Liver (tissue), 9 donors: Measurements from ENCODE around the gene TSTD2. TPM values are rescaled to one million over a fixed set of nuclear protein-coding genes. Genes with fewer than 3 reads are reported as not detected.

ENCODE experiments used
- DNase-seq: peaks from one replicate; pipeline ENCODE4 v3.0.0-alpha.2; 2017; ENCODE audit warnings: low spot score
- H3K27ac ChIP-seq, 2 donors: one replicate each; pipeline ENCODE4 v1.7.0; 2013; ENCODE audit warnings: inconsistent platforms in 2 of 2, low read length in 2 of 2, control low read depth in 1 of 2, low read depth in 1 of 2, mild to moderate bottlenecking in 1 of 2
- H3K27me3 ChIP-seq, 4 donors: one replicate each; pipeline versions ENCODE4 v1.6.1 to v1.7.0; 2013; ENCODE audit warnings: low read length in 3 of 4, inconsistent platforms in 1 of 4, mild to moderate bottlenecking in 1 of 4, moderate library complexity in 1 of 4; ENCODE audit not compliant: control insufficient read depth in 4 of 4, insufficient read depth in 4 of 4
- H3K36me3 ChIP-seq, 4 donors: one replicate each; pipeline versions ENCODE4 v1.6.1 to v1.7.0; 2013; ENCODE audit warnings: low read length in 3 of 4, mild to moderate bottlenecking in 3 of 4, low read depth in 1 of 4, moderate library complexity in 1 of 4; ENCODE audit not compliant: control insufficient read depth in 4 of 4, insufficient read depth in 3 of 4
- H3K4me1 ChIP-seq, 4 donors: one replicate each; pipeline versions ENCODE4 v1.6.1 to v1.7.0; 2013; ENCODE audit warnings: low read length in 3 of 4, mild to moderate bottlenecking in 3 of 4, moderate library complexity in 1 of 4; ENCODE audit not compliant: control insufficient read depth in 4 of 4, insufficient read depth in 4 of 4
- H3K4me3 ChIP-seq, 3 donors: one replicate each; pipeline versions ENCODE4 v1.6.1 to v1.7.0; 2013; ENCODE audit warnings: low read length in 3 of 3, control low read depth in 1 of 3, low read depth in 1 of 3, mild to moderate bottlenecking in 1 of 3
- H3K9ac ChIP-seq, 2 donors: one replicate each; pipeline ENCODE4 v1.7.0; 2013; ENCODE audit warnings: low read length in 2 of 2, mild to moderate bottlenecking in 2 of 2, moderate library complexity in 2 of 2, control low read depth in 1 of 2, low read depth in 1 of 2
- H3K9me3 ChIP-seq, 4 donors: one replicate each; pipeline versions ENCODE4 v1.6.1 to v1.7.0; 2013; ENCODE audit warnings: low read length in 3 of 4; ENCODE audit not compliant: control insufficient read depth in 4 of 4
- EGR1 ChIP-seq, 2 donors: IDR thresholded peaks; 2 replicates each; pipeline ENCODE4 v1.6.1; 2016 to 2018; ENCODE audit warnings: antibody characterized with exemption in 2 of 2, low read depth in 2 of 2
- FOXA1 ChIP-seq: IDR thresholded peaks from 2 replicates; pipeline ENCODE4 v1.6.1; 2016; ENCODE audit warnings: antibody characterized with exemption
- FOXA2 ChIP-seq: IDR thresholded peaks from 2 replicates; pipeline ENCODE4 v1.6.1; 2016; ENCODE audit warnings: antibody characterized with exemption
- GABPA ChIP-seq, 2 donors: IDR thresholded peaks in 1 of 2; conservative IDR thresholded peaks in 1 of 2; 2 replicates each; pipeline ENCODE4 v1.6.1; 2016; ENCODE audit warnings: antibody characterized with exemption in 2 of 2, mild to moderate bottlenecking in 1 of 2, moderate library complexity in 1 of 2
- JUND ChIP-seq, 2 donors: IDR thresholded peaks; 2 replicates each; pipeline ENCODE4 v1.6.1; 2016; ENCODE audit warnings: antibody characterized with exemption in 2 of 2
- RAD21 ChIP-seq, 2 donors: IDR thresholded peaks; 2 replicates each; pipeline ENCODE4 v1.6.1; 2016; ENCODE audit warnings: antibody characterized with exemption in 2 of 2, mild to moderate bottlenecking in 2 of 2
- REST ChIP-seq: IDR thresholded peaks from 2 replicates; pipeline ENCODE4 v1.6.1; 2016; ENCODE audit warnings: antibody characterized with exemption, mild to moderate bottlenecking
- RXRA ChIP-seq, 2 donors: IDR thresholded peaks; 2 replicates each; pipeline ENCODE4 v1.6.1; 2017 to 2018; ENCODE audit warnings: antibody characterized with exemption in 2 of 2, mild to moderate bottlenecking in 1 of 2
- SP1 ChIP-seq: IDR thresholded peaks from 2 replicates; pipeline ENCODE4 v1.6.1; 2018; ENCODE audit warnings: antibody characterized with exemption, mild to moderate bottlenecking
- TAF1 ChIP-seq: conservative IDR thresholded peaks from 2 replicates; pipeline ENCODE4 v1.6.1; 2016; ENCODE audit warnings: antibody characterized with exemption, mild to moderate bottlenecking
- YY1 ChIP-seq: IDR thresholded peaks from 2 replicates; pipeline ENCODE4 v1.6.1; 2016; ENCODE audit warnings: antibody characterized with exemption, mild to moderate bottlenecking
- WGBS: extraction: QIAGEN DNeasy Blood & Tissue Kit; methylation state at CpG from one replicate; pipeline ENCODE4 v1.1.7; 2013; 5-methylcytosine and 5-hydroxymethylcytosine counted together
- polyA plus RNA-seq, 2 donors: library from polyadenylated mRNA; stranded (reverse) in 1 of 2; unstranded in 1 of 2; fragments of 200-250 nt in 1 of 2; fragments of >200 nt in 1 of 2; fragmentation: Nextera tagmentation in 1 of 2; extraction: Ambion mirVana in 1 of 2; gene quantifications; one replicate each; pipeline versions ENCODE4 v1.2.1 to v1.2.3, GENCODE V29; 2013 to 2015
- total RNA-seq, 2 donors: library from RNA; depleted of rRNA; stranded (reverse); fragments of >200 nt; gene quantifications; one replicate each; pipeline ENCODE4 v1.2.3, GENCODE V29; 2014
- TF ChIP-seq, protein P1 (sequence below): fragments of 150-350 bp; IDR thresholded peaks from 2 replicates; pipeline ENCODE4 v1.5.1; 2017; ENCODE audit warnings: improper control_type of control experiment, low read depth, low read length; ENCODE audit not compliant: missing input control
- TF ChIP-seq, protein P2 (sequence below): IDR thresholded peaks from 2 replicates; pipeline ENCODE4 v1.6.1; 2016; ENCODE audit warnings: antibody characterized with exemption
- TF ChIP-seq, protein P3 (sequence below): IDR thresholded peaks from 2 replicates; pipeline ENCODE4 v1.6.1; 2016; ENCODE audit warnings: antibody characterized with exemption
- donor health status: healthy.
- donor health status: healthy.
- donor health status: healthy.
- donor health status: healthy.
- donor health status: healthy.

The TSTD2 gene
- total and polyA plus RNA-seq, 4 donors, result 4.6 to 13.8 (median 7.1) TPM

DNA sequence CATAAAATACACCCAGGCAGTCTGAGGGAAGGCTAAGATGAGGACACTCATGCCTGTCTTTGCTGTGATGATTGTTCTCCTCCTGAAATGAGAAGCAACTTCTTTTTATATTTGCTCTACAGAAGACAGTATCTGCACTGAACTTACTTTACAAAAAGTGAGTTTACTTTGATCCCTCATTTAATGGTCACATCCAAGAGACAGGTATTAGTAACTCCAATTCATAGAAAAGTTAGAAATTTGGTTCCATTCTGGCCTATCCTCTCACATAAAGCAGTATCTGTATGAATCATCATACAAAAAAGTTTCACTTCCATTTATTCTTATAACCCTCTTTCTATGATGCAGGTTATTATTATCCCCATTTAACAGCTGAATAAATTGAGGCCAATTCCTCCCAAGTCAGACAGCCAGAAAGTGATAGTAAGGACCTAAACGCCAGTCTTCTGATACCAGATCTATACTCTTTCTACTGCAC, 15.2 kb downstream of the TSTD2 start:
- H3K9me3 ChIP-seq, result no peaks in the 10 kb centered on the region
- H3K4me3 ChIP-seq, result no peak overlapping the region
- peaks cover 1 to 14% (median 4%) of the 10 kb centered on the region in 4 donors for H3K36me3 ChIP-seq
- H3K27me3 ChIP-seq, result no peaks in the 10 kb centered on the region
- TF ChIP-seq, protein P1, sequence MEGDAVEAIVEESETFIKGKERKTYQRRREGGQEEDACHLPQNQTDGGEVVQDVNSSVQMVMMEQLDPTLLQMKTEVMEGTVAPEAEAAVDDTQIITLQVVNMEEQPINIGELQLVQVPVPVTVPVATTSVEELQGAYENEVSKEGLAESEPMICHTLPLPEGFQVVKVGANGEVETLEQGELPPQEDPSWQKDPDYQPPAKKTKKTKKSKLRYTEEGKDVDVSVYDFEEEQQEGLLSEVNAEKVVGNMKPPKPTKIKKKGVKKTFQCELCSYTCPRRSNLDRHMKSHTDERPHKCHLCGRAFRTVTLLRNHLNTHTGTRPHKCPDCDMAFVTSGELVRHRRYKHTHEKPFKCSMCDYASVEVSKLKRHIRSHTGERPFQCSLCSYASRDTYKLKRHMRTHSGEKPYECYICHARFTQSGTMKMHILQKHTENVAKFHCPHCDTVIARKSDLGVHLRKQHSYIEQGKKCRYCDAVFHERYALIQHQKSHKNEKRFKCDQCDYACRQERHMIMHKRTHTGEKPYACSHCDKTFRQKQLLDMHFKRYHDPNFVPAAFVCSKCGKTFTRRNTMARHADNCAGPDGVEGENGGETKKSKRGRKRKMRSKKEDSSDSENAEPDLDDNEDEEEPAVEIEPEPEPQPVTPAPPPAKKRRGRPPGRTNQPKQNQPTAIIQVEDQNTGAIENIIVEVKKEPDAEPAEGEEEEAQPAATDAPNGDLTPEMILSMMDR, result no peak
- TF ChIP-seq TAF1 (no peak), YY1 (no peak), SP1 (no peak), JUND (IDR thresholded peaks at IDR 0.05) (no peak), RXRA (IDR thresholded peaks at IDR 0.05) (no peak), GABPA (IDR thresholded peaks at IDR 0.05 in 1 of 2, conservative IDR thresholded peaks at IDR 0.05 in 1 of 2) (no peak), REST (no peak)
- TF ChIP-seq, protein P2, sequence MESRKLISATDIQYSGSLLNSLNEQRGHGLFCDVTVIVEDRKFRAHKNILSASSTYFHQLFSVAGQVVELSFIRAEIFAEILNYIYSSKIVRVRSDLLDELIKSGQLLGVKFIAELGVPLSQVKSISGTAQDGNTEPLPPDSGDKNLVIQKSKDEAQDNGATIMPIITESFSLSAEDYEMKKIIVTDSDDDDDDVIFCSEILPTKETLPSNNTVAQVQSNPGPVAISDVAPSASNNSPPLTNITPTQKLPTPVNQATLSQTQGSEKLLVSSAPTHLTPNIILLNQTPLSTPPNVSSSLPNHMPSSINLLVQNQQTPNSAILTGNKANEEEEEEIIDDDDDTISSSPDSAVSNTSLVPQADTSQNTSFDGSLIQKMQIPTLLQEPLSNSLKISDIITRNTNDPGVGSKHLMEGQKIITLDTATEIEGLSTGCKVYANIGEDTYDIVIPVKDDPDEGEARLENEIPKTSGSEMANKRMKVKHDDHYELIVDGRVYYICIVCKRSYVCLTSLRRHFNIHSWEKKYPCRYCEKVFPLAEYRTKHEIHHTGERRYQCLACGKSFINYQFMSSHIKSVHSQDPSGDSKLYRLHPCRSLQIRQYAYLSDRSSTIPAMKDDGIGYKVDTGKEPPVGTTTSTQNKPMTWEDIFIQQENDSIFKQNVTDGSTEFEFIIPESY, result no peak
- no peak for DNase-seq
- peaks cover 0 to 3% (median 0%) of the 10 kb centered on the region in 4 donors for H3K4me1 ChIP-seq
- 94% methylated on average over 1 of the region's 1 CpG for WGBS
- no peak overlapping the region for H3K9ac ChIP-seq
- no peak overlapping the region for H3K27ac ChIP-seq

DNA sequence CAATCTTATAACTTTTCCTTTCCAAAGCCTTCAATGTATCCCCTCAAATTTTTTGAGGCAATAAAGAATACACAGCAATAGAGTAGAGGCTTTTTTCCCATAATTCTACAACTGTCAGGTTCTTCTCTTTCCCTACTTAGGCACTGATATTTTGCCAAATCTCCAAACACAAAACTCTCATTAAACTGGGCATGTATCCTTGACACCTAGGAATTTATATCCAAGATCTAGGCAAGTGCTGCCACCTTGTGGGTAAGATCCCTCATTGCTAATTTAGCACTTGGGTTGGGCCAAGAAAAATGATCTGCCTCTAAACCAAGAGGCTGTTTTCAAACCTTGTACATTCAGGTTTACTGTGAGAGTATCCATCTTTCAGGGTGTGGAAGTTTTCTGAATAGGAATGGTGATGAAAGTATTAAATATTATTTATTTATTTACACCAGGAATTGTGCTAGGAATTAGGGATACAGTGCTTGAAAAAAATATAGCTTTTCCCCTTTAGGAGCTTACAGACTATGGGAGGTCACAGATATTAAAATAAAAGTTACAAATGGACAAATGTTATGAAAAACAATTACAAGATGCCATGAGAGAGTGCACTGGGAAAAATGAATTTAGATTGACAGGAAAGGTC, 17.6 kb downstream of the TSTD2 start:
- H3K27ac ChIP-seq, result no peak overlapping the region
- no peaks in the 10 kb centered on the region for H3K9me3 ChIP-seq
- peak; percentile 60 for DNase-seq
- H3K36me3 ChIP-seq, result peaks cover 1 to 28% (median 13%) of the 10 kb centered on the region in 4 donors
- H3K9ac ChIP-seq, result no peak overlapping the region
- H3K4me1 ChIP-seq, result peaks cover 0 to 3% (median 0%) of the 10 kb centered on the region in 4 donors
- no peak for TF ChIP-seq YY1
- TF ChIP-seq, protein P2, result no peak
- TF ChIP-seq, protein P1, result peak; percentile 83
- no peak for TF ChIP-seq FOXA1
- TF ChIP-seq, protein P3, sequence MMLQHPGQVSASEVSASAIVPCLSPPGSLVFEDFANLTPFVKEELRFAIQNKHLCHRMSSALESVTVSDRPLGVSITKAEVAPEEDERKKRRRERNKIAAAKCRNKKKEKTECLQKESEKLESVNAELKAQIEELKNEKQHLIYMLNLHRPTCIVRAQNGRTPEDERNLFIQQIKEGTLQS, result no peak
- no peak for TF ChIP-seq EGR1 (IDR thresholded peaks at IDR 0.05; ENCODE audit: low read depth in 2 of 2)
- TF ChIP-seq FOXA2, result no peak
- TF ChIP-seq RAD21 (IDR thresholded peaks at IDR 0.05), result peak; percentile 92 to 95
- no peak overlapping the region for H3K4me3 ChIP-seq
- H3K27me3 ChIP-seq, result no peaks in the 10 kb centered on the region
